H1 (cell line): ENCODE measurements around the gene ZIC5. TPM values are rescaled to one million over a fixed set of nuclear protein-coding genes. Genes with fewer than 3 reads are reported as not detected.

ENCODE experiments used
- POLR2A ChIP-seq, 2 experiments: IDR thresholded peaks; 1 replicate in 1 of 2; 2 replicates in 1 of 2; pipeline ENCODE4 v1.6.1; 2011; ENCODE audit warnings: low read depth in 2 of 2, low read length in 2 of 2, mild to moderate bottlenecking in 2 of 2; ENCODE audit errors: control extremely low read depth in 1 of 2
- TCF12 ChIP-seq: IDR thresholded peaks from 2 replicates; pipeline ENCODE4 v1.6.1; 2011; ENCODE audit warnings: low read depth, mild to moderate bottlenecking, low read length
- polyA plus RNA-seq, 7 experiments: library from polyadenylated mRNA; depleted of rRNA in 3 of 7; stranded (reverse) in 5 of 7; unstranded in 2 of 7; fragments of >200 nt in 5 of 7; fragments of 200-250 nt in 2 of 7; gene quantifications; 1 replicate in 5 of 7; 2 replicates in 1 of 7; 4 replicates in 1 of 7; pipeline versions ENCODE4 v1.2.1 to v1.2.3, GENCODE V29; 2011 to 2013; ENCODE audit warnings: missing spikeins in 2 of 7, mixed read lengths in 2 of 7
- total RNA-seq: library from RNA; stranded (reverse); fragmentation: NEBNext Ultra II Directional; extraction: Animal tissue kit (Norgen Biotek cat#: 25700); gene quantifications from 2 replicates; pipeline ENCODE4 v1.2.1, GENCODE V29; 2021

Gene ZIC5
- total and polyA plus RNA-seq, 2 of the 8 experiments (the other 6 are each of a cell fraction or from before 2014, with no cell fraction given), result 14.2 to 52.7 TPM

- TF ChIP-seq POLR2A (IDR thresholded peaks at IDR 0.05; ENCODE audit: control extremely low read depth in 1 of 2, low read depth in 2 of 2, low read length in 2 of 2) (peak in 1 of 2 experiments; percentile 52; a peak in 1 of 3 replicates), TCF12 (0 out of 2 replicates have a peak, but pooled peaks have one; percentile 16)
Measured at GRCh38 chr13:99988529-99989275, 17.1 kb upstream of the ZIC5 start (continued).
